Thoracic aorta (tissue), 2 donors: ENCODE data around the gene NOL4L. TPM values are rescaled to one million over a fixed set of nuclear protein-coding genes. Genes with fewer than 3 reads are reported as not detected.

Experiments used
- ATAC-seq: fragments of 150-250 bp; one replicate; pipeline ENCODE4 v1.8.0; 2017; ENCODE audit warnings: low read depth; ENCODE audit not compliant: insufficient number of reproducible peaks, low FRiP score
- DNase-seq: peaks from one replicate; pipeline ENCODE4 v3.0.0-alpha.2; 2020; ENCODE audit warnings: low spot score
- H3K27ac ChIP-seq, 2 donors: fragments of 200-600 bp; sonication (generic); 1 replicate in 1 of 2; 2 replicates in 1 of 2; pipeline ENCODE4 v1.5.1; 2016; ENCODE audit warnings: mild to moderate bottlenecking in 2 of 2, moderate library complexity in 2 of 2
- H3K27me3 ChIP-seq: fragments of 200-600 bp; sonication (generic); replicated peaks from 2 replicates; pipeline ENCODE4 v1.6.0; 2016; ENCODE audit warnings: mild to moderate bottlenecking; ENCODE audit not compliant: insufficient read depth
- H3K36me3 ChIP-seq: fragments of 200-600 bp; sonication (generic); one replicate; pipeline ENCODE4 v1.5.1; 2016
- H3K4me1 ChIP-seq, 2 donors: fragments of 200-600 bp; sonication (generic); 1 replicate in 1 of 2; 2 replicates in 1 of 2; pipeline versions ENCODE4 v1.5.1 to v1.6.0; 2016; ENCODE audit warnings: low read depth in 2 of 2, mild to moderate bottlenecking in 1 of 2; ENCODE audit not compliant: control insufficient read depth in 1 of 2
- H3K4me3 ChIP-seq: fragments of 200-600 bp; sonication (generic); 2 replicates; pipeline ENCODE4 v1.5.1; 2016; ENCODE audit warnings: mild to moderate bottlenecking
- H3K9me3 ChIP-seq: fragments of 200-600 bp; sonication (generic); 2 replicates; pipeline ENCODE4 v1.5.1; 2016
- total RNA-seq, 2 donors: library from RNA; depleted of rRNA; stranded (reverse); fragments of >200 nt; gene quantifications; one replicate each; pipeline versions ENCODE4 v1.1.0 to v1.2.3, GENCODE V29; 2016
- TF ChIP-seq, protein P1 (sequence below): fragments of 200-600 bp; sonication (generic); IDR thresholded peaks from one replicate; pipeline ENCODE4 v1.5.1; 2019; ENCODE audit warnings: antibody characterized with exemption

Gene NOL4L
- total RNA-seq, 2 donors from 2014 or later: 17.5 to 23.7 TPM

DNA sequence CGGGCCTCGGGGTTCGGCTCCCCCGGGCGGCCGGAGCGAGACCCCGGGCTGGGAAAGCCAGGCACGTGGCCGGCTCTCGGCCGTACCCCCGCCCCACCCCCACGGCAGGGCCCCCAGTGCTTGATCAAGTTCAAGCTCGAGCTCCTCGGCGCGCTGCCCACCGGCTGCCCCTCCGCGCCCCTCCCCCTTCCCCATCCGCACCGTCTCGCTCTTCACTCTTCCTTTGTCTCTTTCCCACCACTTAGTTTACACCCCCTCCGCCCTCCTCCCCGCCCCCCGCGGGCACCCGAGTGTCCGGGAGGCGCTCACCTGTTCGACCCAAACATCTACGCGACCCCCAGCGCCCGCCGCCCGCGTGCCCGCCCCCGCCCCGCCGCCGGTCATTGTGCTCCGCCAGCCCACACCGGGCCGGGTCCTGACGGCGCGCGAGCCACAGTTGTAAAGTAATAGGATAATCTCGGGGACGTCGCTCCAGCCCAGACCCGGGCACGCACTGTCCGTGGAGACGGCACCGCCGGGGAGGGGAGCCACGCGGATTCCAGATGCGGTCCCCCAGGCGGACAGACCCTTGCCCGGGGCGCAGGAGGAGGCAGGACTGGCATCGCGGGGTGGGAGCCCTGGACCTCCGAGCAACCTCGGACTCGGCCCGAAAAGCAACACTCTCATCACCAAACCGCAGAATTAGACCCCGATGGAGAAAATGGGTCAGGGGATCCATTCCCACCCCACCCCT lies 100.7 kb downstream of the NOL4L start:
- Histone ChIP-seq H3K4me3 (peak overlapping the region; percentile 90), H3K27ac (peak overlapping the region in 1 of 2 donors; percentile 44), H3K36me3 (no peaks in the 10 kb centered on the region), H3K4me1 (peaks cover 7% of the 10 kb centered on the region in 2 donors), H3K27me3 (no peaks in the 10 kb centered on the region), H3K9me3 (no peaks in the 10 kb centered on the region)
- TF ChIP-seq, protein P1, sequence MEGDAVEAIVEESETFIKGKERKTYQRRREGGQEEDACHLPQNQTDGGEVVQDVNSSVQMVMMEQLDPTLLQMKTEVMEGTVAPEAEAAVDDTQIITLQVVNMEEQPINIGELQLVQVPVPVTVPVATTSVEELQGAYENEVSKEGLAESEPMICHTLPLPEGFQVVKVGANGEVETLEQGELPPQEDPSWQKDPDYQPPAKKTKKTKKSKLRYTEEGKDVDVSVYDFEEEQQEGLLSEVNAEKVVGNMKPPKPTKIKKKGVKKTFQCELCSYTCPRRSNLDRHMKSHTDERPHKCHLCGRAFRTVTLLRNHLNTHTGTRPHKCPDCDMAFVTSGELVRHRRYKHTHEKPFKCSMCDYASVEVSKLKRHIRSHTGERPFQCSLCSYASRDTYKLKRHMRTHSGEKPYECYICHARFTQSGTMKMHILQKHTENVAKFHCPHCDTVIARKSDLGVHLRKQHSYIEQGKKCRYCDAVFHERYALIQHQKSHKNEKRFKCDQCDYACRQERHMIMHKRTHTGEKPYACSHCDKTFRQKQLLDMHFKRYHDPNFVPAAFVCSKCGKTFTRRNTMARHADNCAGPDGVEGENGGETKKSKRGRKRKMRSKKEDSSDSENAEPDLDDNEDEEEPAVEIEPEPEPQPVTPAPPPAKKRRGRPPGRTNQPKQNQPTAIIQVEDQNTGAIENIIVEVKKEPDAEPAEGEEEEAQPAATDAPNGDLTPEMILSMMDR: no peak
- DNase-seq (no peak), ATAC-seq (no peak)

DNA sequence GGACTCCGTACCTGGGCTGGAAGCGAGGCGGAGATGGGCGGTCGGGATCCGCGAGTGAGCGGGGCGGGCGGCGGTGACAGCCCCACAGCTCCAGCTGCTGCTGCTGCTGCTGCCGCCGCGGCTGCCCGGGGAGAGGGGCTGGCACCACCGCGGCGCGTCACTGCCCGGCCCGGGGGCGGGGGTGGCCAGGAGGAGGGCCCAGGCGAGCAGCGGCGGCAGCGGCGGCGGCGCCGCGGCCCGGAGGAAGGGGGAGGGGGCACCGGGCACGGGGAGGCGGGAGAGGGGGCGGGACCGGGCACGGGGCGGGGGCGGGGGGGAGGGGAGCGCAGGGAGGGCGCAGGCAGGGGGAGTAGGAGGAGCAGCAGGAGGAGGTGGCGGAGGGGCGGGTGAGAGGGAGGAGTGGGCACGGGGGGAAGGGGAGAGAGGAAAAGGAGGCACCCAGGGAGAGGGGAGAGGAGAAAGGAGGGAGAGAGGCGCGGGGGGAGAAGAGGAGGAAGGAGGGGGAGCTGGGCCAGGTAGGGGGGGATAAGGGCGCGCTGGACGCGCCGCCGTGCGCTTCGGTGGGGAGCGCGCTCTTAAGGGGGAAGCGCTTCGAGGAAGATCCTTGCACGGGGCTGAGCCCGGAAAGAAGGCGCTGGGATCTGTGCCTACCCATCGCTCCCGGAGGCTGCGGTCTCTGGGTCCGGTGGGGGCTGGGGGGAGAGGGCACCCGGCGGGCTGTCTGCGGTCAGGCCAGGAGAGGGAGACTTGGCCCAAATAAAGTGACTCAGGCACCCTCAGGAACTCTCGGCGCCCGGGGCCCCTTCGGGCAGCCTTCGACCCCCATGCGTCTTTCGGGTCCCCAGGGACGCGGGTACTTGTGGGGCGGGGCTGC lies 101.5 kb downstream of the NOL4L start:
- Histone ChIP-seq H3K27me3 (no peaks in the 10 kb centered on the region), H3K36me3 (no peaks in the 10 kb centered on the region), H3K4me1 (peaks cover 7% of the 10 kb centered on the region in 2 donors), H3K4me3 (peak overlapping the region; percentile 90), H3K27ac (no peak overlapping the region), H3K9me3 (no peaks in the 10 kb centered on the region)
- TF ChIP-seq, protein P1: no peak
- no peak for DNase-seq
- ATAC-seq: no peak

DNA sequence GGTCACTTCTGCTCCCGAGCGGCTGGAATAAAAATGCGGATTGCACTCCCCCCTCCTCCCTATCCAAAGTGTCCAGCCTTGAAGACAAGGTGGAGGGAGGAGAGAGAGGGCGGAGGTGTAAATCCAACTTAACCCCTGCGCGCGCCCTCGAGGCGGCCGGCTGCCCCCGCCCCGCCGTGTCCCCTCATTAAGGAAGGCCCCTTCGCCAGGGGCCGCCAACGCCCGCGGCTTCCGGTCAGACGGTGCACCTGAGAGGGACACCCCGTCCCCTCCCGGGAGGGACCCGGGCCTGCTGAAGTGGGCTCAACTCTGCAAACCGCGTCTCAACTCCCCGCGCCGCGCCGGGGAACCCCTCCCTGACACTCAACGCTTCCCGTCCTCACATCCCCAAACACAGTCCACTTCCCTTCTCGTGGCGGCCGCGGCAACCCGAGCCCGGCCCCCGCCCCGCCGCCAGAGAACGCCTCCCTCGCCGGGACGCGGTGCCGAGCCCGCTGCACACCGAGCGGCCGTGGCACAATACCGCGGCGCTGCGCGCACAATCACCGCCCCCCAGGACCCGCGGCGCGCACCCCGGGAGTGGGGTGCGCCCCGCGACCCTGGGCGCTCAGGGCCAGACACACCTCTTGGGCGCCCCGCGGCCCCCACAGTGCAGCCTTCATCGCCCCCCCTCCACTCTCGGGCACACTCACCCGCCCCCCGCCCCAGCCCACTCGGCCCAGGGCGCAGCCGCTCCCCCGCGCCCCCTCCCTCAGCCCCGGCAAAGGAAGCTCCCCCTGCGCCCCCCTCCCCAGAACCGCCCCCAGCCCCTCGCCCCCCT lies 102.5 kb downstream of the NOL4L start:
- peaks cover 7% of the 10 kb centered on the region in 2 donors for H3K4me1 ChIP-seq
- no peaks in the 10 kb centered on the region for H3K36me3 ChIP-seq
- ATAC-seq: no peak
- H3K27ac ChIP-seq: peak overlapping the region in 1 of 2 donors; percentile 3
- H3K4me3 ChIP-seq: peak overlapping the region; percentile 90
- no peak for DNase-seq
- no peaks in the 10 kb centered on the region for H3K9me3 ChIP-seq
- H3K27me3 ChIP-seq: no peaks in the 10 kb centered on the region
- TF ChIP-seq, protein P1: no peak

DNA sequence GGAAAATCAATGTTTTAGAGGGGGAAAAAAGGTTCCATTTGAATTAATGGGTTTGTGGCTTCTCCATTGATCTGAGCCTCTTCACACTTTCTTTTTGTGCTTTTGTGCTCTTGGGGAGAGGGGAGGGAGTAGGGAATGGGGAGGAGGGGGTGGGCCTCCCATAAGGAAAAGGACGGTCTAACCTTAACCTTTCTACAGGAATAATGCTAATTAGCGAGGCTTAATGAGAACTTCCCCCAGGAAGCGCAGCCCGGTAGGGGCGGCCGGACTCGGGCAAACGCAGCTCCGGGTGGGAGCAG lies 103.0 kb downstream of the NOL4L start:
- DNase-seq (no peak), ATAC-seq (no peak)
- peaks cover 7% of the 10 kb centered on the region in 2 donors for H3K4me1 ChIP-seq
- no peaks in the 10 kb centered on the region for H3K27me3 ChIP-seq
- peak overlapping the region; percentile 90 for H3K4me3 ChIP-seq
- peak overlapping the region in 1 of 2 donors; percentile 15 for H3K27ac ChIP-seq
- TF ChIP-seq, protein P1: no peak
- H3K9me3 ChIP-seq: no peaks in the 10 kb centered on the region
- H3K36me3 ChIP-seq: no peaks in the 10 kb centered on the region
